ENCODE data around the gene PARN. TPM values are rescaled to one million over a fixed set of nuclear protein-coding genes. Genes with fewer than 3 reads are reported as not detected.
"Not testable (repeated sequence)": the region's sequence is repeated elsewhere in the genome, so short reads cannot be mapped to it uniquely, and the experiment has no call there.

The PARN gene
- polyA plus RNA-seq, 3 donors from 2014 or later = 36.3 to 60.4 (median 52.9) TPM

DNA sequence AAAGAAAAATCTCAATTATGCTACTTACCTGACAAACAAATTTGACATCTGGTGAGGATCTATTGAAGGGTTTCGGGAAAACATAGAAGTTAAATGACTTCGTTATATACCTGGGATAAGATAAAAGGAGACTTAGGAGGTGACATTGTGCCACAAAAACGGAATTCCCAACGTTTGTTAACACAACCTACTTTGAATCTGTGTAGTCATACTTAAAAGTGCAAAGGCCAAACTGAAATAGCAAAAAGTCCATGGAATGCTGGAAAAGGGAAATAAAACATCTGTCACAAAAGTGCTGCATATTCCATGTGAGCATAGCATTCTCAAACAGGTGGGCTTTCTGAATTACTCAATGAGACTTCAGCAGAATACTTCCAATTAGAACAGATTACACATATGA lies 3.0 kb downstream of the PARN start:
- peak overlapping the region in 4 of 6 donors; percentile 57 to 86 (median 60) for H3K27ac Mint-ChIP-seq
- H3K27me3 Mint-ChIP-seq (ENCODE audit: low read depth in 3 of 3) = peaks cover 9 to 18% (median 13%) of the 10 kb centered on the region in 3 donors
- H3K36me3 Mint-ChIP-seq = peaks cover 14 to 32% (median 20%) of the 10 kb centered on the region in 3 donors
- DNase-seq = no peak
- peaks cover 34 to 56% of the 10 kb centered on the region in 2 donors for H3K4me1 Mint-ChIP-seq
- no peak overlapping the region for H3K4me3 Mint-ChIP-seq
- H3K9me3 Mint-ChIP-seq = peaks cover 0 to 1% (median 0%) of the 10 kb centered on the region in 6 donors

DNA sequence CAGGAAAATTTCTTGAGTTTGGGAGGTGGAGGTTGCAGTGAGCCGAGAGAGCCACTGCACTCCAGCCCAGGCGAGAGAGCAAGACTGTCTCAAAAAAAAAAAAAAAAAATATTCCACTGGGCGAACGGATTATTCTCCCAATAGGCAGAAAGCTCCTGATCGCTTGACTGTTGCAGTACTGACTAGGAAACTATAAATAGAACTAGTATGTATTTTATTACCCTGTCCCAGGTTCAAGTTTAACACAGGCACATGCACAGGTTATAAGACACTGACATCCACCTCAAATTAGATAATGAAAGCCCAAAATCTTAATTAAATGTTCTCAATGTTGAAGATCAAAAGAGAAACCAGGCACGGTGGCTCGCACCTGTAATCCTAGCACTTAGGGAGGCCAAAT lies 11.5 kb downstream of the PARN start:
- no peak overlapping the region for H3K4me3 Mint-ChIP-seq
- H3K36me3 Mint-ChIP-seq = peaks cover 16 to 43% (median 27%) of the 10 kb centered on the region in 3 donors
- H3K4me1 Mint-ChIP-seq = no peaks in the 10 kb centered on the region
- no peaks in the 10 kb centered on the region for H3K27me3 Mint-ChIP-seq (ENCODE audit: low read depth in 3 of 3)
- peak overlapping the region in 1 of 6 donors; percentile 57 for H3K27ac Mint-ChIP-seq
- no peak for DNase-seq
- no peaks in the 10 kb centered on the region for H3K9me3 Mint-ChIP-seq

GRCh38 chr16:14616280-14616679 lies 13.8 kb downstream of the PARN start:
- no peaks in the 10 kb centered on the region for H3K4me1 Mint-ChIP-seq
- DNase-seq = no peak
- H3K27me3 Mint-ChIP-seq (ENCODE audit: low read depth in 3 of 3) = peaks cover 0 to 2% (median 0%) of the 10 kb centered on the region in 3 donors
- peak overlapping the region in 1 of 6 donors; percentile 18 for H3K27ac Mint-ChIP-seq
- H3K9me3 Mint-ChIP-seq = no peaks in the 10 kb centered on the region
- H3K36me3 Mint-ChIP-seq = peaks cover 15 to 34% (median 25%) of the 10 kb centered on the region in 3 donors
- no peak overlapping the region for H3K4me3 Mint-ChIP-seq

GRCh38 chr16:14613991-14614390 lies 16.1 kb downstream of the PARN start:
- Mint-ChIP-seq H3K27ac (peak overlapping the region in 2 of 6 donors; percentile 45 to 46), H3K9me3 (no peaks in the 10 kb centered on the region), H3K36me3 (peaks cover 25 to 41% (median 28%) of the 10 kb centered on the region in 3 donors), H3K4me1 (no peaks in the 10 kb centered on the region), H3K4me3 (no peak overlapping the region), H3K27me3 (ENCODE audit: low read depth in 3 of 3) (peaks cover 0 to 2% (median 0%) of the 10 kb centered on the region in 3 donors)
- DNase-seq = no peak

- peaks cover 24 to 41% (median 26%) of the 10 kb centered on the region in 3 donors for H3K36me3 Mint-ChIP-seq
- H3K27ac Mint-ChIP-seq = no peak overlapping the region
- no peak for DNase-seq
- H3K4me3 Mint-ChIP-seq = no peak overlapping the region
- H3K4me1 Mint-ChIP-seq = no peaks in the 10 kb centered on the region
- no peaks in the 10 kb centered on the region for H3K9me3 Mint-ChIP-seq
- H3K27me3 Mint-ChIP-seq (ENCODE audit: low read depth in 3 of 3) = peaks cover 0 to 2% (median 0%) of the 10 kb centered on the region in 3 donors
Measured at GRCh38 chr16:14611660-14612059, 18.4 kb downstream of the PARN start.

DNA sequence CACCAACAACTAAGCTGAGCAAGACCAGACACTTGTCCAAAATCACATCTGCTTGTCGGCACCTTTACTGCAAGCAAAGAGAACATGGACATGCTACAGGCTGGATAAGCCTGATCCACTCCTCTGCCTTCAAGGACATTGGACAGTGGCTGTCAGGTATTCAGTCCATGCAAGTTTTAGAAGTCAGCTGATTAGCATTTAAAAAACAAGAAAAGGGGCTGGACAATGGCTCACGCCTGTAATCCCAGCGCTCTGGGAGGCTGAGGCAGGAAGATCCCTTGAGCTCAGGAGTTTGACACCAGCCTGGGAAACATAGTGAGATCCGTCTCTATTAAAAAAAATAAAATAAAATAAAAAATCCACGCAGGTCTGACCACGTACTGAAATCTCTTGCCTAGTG lies 20.3 kb downstream of the PARN start:
- H3K36me3 Mint-ChIP-seq = peaks cover 24 to 32% (median 28%) of the 10 kb centered on the region in 3 donors
- H3K4me3 Mint-ChIP-seq = no peak overlapping the region

DNA sequence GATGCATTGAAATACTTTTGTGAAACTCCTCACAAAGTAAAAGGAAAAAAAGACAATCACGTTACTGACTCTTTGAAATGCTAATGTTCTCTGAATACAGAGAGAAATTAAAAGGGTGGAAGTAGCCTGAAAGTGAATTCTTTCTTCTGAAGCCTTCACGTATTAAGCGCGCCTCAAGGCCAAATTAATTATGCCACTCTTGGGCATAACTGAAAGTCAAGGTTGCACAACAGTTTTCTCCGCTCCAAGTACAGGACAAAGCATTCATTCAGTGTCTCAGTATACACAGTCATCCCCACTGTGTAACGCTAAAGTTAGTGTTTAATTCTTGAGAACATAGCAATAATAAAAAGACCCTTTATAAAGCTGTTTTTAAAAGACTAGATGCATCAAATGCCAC lies 21.5 kb downstream of the PARN start:
- no peaks in the 10 kb centered on the region for H3K9me3 Mint-ChIP-seq
- peaks cover 0 to 2% (median 0%) of the 10 kb centered on the region in 3 donors for H3K27me3 Mint-ChIP-seq (ENCODE audit: low read depth in 3 of 3)
- no peak overlapping the region for H3K4me3 Mint-ChIP-seq
- H3K27ac Mint-ChIP-seq = no peak overlapping the region
- no peak for DNase-seq
- H3K36me3 Mint-ChIP-seq = peaks cover 17 to 30% (median 26%) of the 10 kb centered on the region in 3 donors
- H3K4me1 Mint-ChIP-seq = no peaks in the 10 kb centered on the region

More for the DNA sequence above, 20.3 kb downstream of the PARN start:
- Mint-ChIP-seq H3K4me1 (no peaks in the 10 kb centered on the region), H3K27me3 (ENCODE audit: low read depth in 3 of 3) (peaks cover 0 to 2% (median 0%) of the 10 kb centered on the region in 3 donors), H3K9me3 (no peaks in the 10 kb centered on the region), H3K27ac (no peak overlapping the region)
- no peak for DNase-seq

DNA sequence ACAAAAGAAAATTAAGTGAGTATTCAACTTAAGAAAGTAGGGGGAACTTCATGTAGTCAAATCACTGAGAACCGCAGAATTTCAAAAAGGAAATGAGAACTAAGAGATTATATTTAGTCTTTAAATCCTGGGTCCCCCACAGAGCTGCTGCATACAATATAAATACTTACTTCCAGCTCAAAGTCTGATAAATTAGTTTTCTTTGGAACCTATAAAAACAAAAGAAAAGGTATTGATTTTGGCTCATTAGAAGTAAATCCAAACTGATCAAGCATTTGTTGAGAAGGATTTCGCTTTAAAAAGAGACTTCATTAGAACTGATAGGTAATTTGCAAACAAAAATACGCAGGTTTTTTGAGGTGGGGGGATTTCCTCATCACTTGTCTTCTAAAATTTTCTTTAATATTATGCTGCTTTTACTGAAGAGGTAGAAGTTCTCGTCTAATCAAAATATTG lies 21.9 kb downstream of the PARN start:
- H3K4me1 Mint-ChIP-seq = no peaks in the 10 kb centered on the region
- peaks cover 0 to 2% (median 0%) of the 10 kb centered on the region in 3 donors for H3K27me3 Mint-ChIP-seq (ENCODE audit: low read depth in 3 of 3)
- H3K4me3 Mint-ChIP-seq = no peak overlapping the region
- no peak overlapping the region for H3K27ac Mint-ChIP-seq
- H3K36me3 Mint-ChIP-seq = peaks cover 19 to 32% (median 29%) of the 10 kb centered on the region in 3 donors
- no peaks in the 10 kb centered on the region for H3K9me3 Mint-ChIP-seq
- no peak for DNase-seq

DNA sequence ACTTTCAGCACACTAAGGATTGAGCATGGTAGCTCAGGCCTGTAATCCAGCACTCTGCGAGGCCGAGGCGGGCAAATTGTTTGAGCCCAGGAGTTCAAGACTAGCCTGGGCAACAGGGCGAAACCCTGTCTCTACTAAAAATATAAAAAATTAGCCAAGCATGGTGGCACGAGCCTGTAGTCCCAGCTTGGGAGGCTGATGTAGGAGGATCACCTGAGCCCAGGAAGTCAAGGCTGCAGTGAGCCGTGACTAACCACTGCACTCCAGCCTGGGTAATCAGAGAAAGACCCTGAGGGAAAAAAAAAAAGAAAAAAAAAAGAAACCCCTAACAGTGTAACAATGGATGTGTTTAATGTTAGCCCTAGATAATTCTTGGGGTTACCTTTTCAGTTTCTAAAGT lies 24.0 kb downstream of the PARN start:
- Mint-ChIP-seq H3K4me1 (no peaks in the 10 kb centered on the region), H3K27ac (peak overlapping the region in 1 of 6 donors; percentile 37), H3K36me3 (peaks cover 30 to 45% (median 38%) of the 10 kb centered on the region in 3 donors), H3K27me3 (ENCODE audit: low read depth in 3 of 3) (no peaks in the 10 kb centered on the region), H3K4me3 (no peak overlapping the region), H3K9me3 (no peaks in the 10 kb centered on the region)
- no peak for DNase-seq

DNA sequence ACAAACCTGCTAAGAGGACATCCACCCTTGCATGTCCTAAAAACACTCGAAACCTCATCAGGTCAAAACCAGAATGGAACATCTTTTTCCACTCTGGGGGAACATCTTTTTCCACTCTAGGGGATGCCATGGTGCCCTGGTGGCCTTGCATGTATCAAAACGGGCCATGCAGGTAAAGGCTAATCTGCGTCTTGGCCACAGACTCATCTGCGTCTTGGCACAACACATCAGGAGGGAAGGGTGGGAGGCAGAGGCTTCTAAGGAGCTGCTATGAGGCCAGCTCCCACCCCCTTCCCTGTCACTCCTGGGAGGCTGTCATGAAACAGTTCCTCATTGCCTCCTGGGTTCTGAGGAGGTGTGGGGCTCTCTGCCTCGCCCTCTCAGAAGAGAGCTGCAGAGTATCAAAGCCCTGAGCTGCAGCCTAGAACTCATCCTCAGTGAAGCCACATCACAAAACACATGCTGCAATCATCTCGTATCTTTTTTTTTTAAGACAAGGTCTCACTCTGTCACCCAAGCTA lies 27.6 kb downstream of the PARN start:
- peaks cover 42 to 52% (median 47%) of the 10 kb centered on the region in 3 donors for H3K36me3 Mint-ChIP-seq
- no peak overlapping the region for H3K4me3 Mint-ChIP-seq
- no peaks in the 10 kb centered on the region for H3K27me3 Mint-ChIP-seq (ENCODE audit: low read depth in 3 of 3)
- H3K4me1 Mint-ChIP-seq = no peaks in the 10 kb centered on the region
- peak overlapping the region in 4 of 6 donors; percentile 21 to 59 (median 36) for H3K27ac Mint-ChIP-seq
- no peaks in the 10 kb centered on the region for H3K9me3 Mint-ChIP-seq
- no peak for DNase-seq

GRCh38 chr16:14600164-14600563 lies 29.9 kb downstream of the PARN start:
- peak overlapping the region in 2 of 6 donors; percentile 18 to 57 for H3K27ac Mint-ChIP-seq
- H3K9me3 Mint-ChIP-seq = no peaks in the 10 kb centered on the region
- H3K36me3 Mint-ChIP-seq = peaks cover 38 to 53% (median 43%) of the 10 kb centered on the region in 3 donors
- no peak overlapping the region for H3K4me3 Mint-ChIP-seq
- DNase-seq = peak in 2 of 3 donors; percentile 3 to 5
- peaks cover 0 to 4% of the 10 kb centered on the region in 2 donors for H3K4me1 Mint-ChIP-seq
- no peaks in the 10 kb centered on the region for H3K27me3 Mint-ChIP-seq (ENCODE audit: low read depth in 3 of 3)

DNA sequence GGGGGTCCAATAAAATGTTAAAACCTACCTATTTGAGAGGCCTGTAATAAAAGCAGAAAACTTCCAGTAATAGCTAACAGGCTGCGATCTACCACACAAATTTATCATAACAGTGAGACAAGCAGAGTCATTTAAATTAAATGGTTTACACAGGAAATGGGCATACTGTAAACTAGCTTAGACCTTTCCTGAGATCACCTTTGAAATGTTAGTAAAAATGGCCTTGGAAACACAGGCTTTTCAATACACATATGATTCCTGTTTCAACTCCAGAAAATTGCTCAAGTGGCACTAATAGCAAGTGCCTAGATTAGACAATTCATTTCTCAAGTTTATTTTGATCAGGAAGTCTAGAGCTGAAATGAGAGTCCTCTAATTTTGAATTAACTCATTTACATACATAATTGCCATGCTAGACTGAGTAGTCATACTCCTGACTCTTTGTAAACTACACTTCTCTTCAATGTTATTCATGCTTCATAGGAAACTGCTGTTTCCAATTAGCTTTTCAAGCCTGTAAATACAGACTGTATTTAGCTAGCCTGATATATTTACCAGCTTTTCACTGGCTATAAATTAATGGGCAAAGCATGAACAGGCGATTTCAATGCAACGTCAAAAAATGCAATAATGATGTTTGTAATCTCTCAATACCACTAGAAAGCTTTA lies 43.3 kb downstream of the PARN start:
- no peaks in the 10 kb centered on the region for H3K9me3 Mint-ChIP-seq
- H3K4me1 Mint-ChIP-seq = peaks cover 17 to 28% of the 10 kb centered on the region in 2 donors
- peak overlapping the region in 5 of 6 donors; percentile 3 to 76 (median 43) for H3K27ac Mint-ChIP-seq
- peaks cover 0 to 1% (median 0%) of the 10 kb centered on the region in 3 donors for H3K27me3 Mint-ChIP-seq (ENCODE audit: low read depth in 3 of 3)
- H3K4me3 Mint-ChIP-seq = no peak overlapping the region
- peaks cover 11 to 42% (median 28%) of the 10 kb centered on the region in 3 donors for H3K36me3 Mint-ChIP-seq
- no peak for DNase-seq

DNA sequence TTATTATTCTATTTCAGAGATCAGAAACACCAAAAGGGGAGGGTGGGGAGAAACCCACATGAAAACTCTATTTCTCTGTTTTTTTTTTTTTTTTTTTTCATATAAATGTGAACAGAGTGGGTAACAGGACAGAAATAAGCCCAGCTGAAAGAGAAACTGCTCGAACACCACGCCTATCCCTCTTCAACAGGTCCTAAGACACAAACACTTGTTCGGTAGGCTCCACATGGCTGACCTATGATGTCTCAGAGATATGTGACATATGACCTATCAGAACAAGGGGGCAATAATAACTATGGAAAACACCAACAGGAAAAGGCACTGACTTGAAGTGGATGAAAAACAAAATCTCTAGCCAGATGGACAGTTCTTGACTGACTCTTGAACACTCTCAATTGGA lies 44.8 kb downstream of the PARN start:
- peaks cover 17 to 28% of the 10 kb centered on the region in 2 donors for H3K4me1 Mint-ChIP-seq
- no peak for DNase-seq
- H3K9me3 Mint-ChIP-seq = no peaks in the 10 kb centered on the region
- no peak overlapping the region for H3K4me3 Mint-ChIP-seq
- H3K27me3 Mint-ChIP-seq (ENCODE audit: low read depth in 3 of 3) = peaks cover 0 to 1% (median 0%) of the 10 kb centered on the region in 3 donors
- no peak overlapping the region for H3K27ac Mint-ChIP-seq
- H3K36me3 Mint-ChIP-seq = peaks cover 13 to 48% (median 31%) of the 10 kb centered on the region in 3 donors

DNA sequence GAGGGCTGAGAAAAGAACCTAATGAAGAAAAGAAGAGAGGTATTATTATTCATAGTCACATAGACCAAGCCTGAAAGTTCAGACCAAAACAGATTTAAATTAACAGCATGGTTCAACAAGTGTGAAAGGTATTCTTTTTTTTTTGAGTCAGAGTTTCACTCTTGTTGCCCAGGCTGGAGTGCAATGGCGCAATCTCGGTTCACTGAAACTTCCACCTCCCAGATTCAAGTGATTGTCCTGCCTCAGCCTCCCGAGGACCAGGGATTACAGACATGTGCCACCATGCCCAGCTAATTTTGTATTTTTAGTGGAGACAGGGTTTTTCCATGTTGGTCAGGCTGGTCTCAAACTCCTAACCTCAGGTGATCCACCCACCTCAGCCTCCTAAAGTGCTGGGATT lies 49.1 kb downstream of the PARN start:
- not testable (repeated sequence) for H3K9me3 Mint-ChIP-seq; H3K27me3 Mint-ChIP-seq (ENCODE audit: low read depth in 3 of 3); H3K4me3 Mint-ChIP-seq; H3K4me1 Mint-ChIP-seq; DNase-seq
- Mint-ChIP-seq H3K36me3 (peaks cover 12 to 54% (median 30%) of the 10 kb centered on the region in 3 donors), H3K27ac (peak overlapping the region in 1 of 6 donors; percentile 29)

Data from immature natural killer cell (primary cell).